NCI-H128 (cell line): Measurements from ENCODE around the gene PLCG2.

Experiments
- DNase-seq: peaks from one replicate; lab custom pipeline; 2025; ENCODE audit not compliant: unreplicated experiment; lab: John Stamatoyannopoulos, UW

PLCG2 gene

GRCh38 chr16:81814751-81815428, 35.8 kb downstream of the PLCG2 start:
- DNase-seq = no peak

DNA sequence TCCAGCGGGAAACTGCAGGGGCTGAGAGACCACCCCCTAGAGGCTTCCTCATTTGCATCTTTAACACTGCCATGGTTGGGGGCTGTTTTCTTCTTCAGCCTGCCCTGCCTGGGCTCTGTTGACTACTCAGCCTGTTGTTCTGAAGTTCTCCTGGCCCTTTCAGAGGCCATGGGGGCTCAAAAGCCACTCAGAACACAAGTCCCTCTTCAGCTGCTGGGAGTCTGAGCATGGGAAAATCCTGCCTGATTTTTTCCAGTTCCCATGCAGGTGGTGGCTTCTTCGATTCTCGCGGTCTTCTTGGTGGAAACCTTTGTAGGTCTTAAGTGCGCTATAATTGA, 36.3 kb downstream of the PLCG2 start:
- DNase-seq = no peak

DNA sequence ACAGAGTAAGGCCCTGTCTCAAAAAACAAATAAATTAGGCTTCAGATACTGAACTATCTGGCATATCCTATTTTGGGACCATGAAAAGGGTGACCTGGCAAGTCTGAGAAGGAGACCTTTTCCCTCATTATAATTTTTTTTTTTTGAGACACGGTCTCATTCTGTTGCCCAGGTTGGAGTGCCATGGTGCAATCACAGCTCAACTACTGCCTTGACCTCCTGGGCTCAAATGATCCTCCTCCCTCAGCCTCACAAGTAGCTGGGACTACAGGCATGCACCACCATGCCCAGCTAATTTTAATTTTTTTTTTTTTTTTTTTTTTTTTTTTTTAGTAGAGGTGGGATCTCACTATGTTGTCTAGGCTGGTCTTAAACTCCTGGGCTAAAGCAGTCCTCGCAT, 37.3 kb downstream of the PLCG2 start:
- DNase-seq = no peak

GRCh38 chr16:81816793-81817210, 37.7 kb downstream of the PLCG2 start:
- no peak for DNase-seq

DNA sequence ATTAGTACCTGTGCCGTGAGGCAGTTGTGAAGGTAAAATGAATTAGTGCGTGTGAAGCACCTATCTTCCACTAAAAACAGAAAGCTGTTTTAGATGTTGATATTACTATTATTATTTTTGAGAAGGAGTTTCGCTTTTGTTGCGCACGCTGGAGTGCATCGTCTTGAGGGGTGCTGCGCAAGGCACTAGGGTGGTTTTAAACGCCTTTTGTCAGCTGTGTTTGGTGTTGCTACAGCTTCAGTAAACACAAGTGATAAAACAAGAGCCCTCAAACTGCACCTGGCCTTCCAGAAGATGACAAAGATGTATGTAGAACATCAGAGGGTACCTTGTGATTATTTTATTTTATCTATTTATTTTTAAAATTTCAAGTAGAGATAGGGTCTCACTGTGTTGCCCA, 38.2 kb downstream of the PLCG2 start:
- DNase-seq = no peak

GRCh38 chr16:81817789-81818567, 38.9 kb downstream of the PLCG2 start:
- DNase-seq = no peak

DNA sequence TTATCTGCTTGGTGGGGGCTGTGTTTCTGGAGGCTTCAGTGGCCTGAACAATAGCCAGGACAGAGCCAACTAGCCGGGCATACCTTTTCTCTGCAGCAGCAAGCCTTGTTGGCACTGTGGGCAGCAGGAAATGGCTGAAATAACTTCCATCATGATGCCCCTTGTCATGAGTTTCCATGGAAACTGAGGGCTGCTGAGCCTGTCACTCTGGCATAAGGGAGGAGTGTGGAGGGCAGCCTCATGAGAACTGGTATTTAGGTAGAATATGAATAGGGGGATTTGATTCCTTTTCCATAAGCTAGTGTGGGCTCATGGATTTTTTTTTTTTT, 39.4 kb downstream of the PLCG2 start:
- DNase-seq = no peak

GRCh38 chr16:81818905-81819304, 39.8 kb downstream of the PLCG2 start:
- no peak for DNase-seq

DNA sequence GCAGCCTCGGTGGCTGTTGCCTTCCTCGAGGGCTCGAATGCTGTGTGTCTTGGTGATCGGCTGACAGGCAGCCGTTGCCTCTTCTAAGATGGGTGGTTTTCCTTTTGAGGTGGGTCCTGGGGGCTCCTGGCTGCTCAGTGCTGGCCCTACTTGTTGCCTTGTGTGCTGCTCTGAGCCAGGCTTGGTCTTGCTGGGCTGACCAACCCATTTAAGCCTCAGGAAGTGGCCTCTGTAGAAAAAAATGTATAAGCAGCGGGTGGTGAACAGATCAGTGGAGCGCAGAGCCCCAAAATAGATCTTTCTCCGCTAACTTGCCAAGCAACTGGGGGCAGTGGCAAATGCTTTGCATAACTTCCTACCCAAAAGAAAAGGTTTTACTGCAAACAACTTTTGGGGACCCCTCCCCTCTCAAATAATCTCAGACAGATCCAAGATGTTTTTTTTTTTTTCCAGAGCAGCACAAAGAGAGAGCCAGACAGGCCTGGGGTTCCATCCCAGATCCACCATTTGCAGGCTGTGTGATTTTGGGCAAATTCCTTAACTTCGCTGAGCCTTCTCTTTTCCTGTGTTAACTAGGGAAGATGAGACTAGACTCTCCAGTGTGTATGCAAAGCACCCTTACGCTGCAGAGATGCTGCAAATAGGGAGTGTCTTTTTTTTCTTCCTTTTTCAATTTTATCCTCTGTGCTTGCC, 42.5 kb downstream of the PLCG2 start:
- no peak for DNase-seq

DNA sequence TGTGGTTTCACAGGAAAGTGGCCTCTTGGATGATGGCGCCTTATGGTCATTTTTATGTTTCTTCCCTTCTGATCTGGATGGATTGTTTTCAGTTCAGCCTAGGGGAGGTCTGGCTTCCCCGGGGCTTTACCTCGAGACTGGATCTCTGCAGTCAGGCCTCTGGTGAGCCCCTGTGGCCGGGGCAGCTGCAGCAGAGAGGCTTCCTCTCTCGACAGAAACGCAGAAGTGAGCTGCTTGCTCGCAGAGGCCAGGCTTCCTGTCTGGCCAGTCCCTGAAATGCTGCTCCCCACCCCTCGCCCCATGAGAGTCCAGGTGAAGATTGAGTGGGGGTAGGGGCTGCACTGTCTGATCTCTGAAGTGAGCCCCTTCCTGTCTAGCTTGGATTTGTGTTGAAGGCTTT, 44.0 kb downstream of the PLCG2 start:
- DNase-seq = no peak

DNA sequence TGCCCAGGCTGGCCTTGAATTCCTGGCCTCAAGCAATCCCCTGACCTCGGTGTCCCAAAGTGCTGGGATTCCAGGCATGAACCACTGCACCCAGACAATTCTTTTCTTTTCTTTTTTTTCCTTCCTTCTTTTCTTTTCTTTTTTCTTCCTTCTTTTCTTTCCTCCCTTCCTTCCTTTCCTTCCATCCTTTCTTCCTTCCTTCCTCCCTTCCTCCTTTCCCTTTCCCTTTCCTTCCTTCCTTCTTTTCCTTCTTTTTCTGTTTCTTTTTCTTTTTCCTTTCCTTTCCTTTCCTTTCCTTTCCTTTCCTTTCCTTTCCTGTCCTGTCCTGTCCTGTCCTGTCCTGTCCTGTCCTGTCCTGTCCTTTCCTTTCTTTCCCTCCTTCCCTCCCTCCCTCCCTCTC, 44.6 kb downstream of the PLCG2 start:
- DNase-seq = no peak

DNA sequence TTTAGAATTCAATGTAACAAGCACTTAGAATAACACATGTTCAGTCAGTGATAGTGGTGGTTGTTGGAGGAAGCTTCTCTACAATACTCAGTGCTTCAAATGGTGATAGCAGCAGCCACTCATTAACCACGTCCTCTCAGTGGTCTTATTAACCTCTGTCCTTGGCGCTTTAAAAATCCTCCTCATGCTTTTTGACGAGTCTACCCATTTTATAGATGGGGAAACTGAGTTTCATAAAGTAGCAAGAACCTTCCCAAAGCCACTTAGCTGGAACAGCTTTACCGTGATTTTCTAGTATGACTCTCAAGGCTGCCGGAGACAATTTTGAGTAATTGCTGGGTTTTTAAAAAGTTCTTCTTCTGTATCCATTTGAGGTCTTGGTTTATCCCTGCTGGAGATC, 47.4 kb downstream of the PLCG2 start:
- no peak for DNase-seq

DNA sequence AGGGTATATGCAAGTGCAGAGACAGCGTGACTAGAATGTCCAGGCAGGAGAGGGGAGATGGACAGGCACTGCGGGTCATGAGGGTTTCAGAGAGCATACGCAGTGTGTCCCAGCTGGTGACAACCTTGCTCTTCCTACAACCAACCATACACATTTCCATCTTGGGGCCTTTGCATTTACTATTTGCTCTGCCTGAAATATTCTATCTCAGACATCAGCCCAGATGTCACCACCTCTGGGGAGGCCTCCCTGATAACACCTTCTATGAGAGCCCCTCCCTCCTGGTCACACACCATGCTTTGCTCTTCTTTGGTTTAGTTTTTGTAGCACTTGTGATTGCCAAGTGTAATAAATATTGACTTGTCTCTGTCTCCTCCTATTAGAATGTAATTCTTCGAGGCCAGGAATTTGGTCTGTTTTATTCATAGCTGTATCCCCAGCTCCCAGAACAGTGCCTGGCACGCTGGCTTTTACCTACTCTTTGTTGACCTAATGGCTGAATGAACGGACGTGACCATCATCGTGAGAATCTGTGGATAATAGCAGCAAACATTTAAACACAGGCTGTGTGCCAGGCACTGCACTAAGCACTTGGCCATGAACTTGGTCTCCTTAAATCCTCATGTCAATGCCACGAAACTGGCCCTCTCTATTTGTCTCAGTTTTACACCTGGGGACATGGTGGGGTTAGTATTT, 51.9 kb downstream of the PLCG2 start:
- no peak for DNase-seq

DNA sequence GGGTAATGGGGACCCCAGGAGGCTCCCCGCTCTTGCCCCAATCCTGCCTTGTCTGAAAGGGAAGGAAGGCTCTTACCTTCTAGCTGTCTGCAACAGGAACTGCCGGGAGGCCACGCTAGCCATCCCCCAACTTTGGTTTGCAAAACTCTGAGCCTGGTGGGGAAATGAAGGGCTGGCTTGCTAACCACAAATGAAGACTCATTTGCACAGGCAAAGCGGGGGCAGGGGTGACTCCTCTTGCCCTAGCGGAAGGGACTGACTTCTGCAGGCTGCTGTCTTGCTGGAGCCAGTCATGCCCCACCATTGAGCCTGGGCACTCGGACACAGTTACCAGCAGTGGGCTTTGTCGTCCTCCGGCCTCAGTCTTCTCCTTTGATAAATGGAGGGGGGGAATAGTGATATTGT, 52.6 kb downstream of the PLCG2 start:
- DNase-seq = no peak

DNA sequence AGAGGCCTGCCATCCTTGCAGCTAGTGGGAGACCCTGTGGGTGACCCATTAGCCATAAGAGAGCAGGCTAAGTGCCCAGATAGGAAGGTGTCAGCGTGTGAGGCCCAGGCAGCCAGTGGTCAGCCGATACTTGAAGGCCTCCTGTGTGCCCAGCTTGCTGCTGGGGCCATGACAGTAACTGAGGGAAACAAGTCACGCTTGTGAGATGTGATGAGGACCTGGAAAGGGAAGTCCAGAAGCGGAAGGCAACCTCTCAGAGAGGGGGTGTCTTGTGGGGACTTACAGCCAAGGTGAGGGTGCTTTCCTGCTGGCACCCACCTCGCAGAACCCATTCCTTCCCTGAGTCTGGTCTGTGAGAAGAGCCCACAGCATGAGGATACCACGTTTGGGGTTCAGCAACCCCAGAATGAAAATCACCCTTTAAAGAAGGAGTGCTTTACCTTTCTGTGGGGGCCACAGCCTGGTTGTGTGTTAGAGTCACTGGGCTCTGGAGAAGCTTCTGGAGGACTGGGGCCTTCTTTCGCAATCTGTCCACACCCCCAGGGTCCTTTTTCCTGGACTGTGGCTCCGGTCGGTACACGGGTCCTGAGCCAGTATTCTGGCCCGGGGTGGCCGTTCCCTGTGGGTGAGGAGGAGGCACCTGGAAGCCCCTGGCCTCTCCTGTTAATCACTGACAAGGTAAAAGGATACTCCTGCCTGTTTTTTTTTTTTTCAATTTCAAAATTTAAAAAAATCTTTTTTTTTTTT, 53.9 kb downstream of the PLCG2 start:
- DNase-seq = no peak

- DNase-seq = no peak
Observed at GRCh38 chr16:81833751-81834150, 54.7 kb downstream of the PLCG2 start.

GRCh38 chr16:81834868-81835267, 55.8 kb downstream of the PLCG2 start:
- DNase-seq = no peak

GRCh38 chr16:81836279-81837054, 57.4 kb downstream of the PLCG2 start:
- no peak for DNase-seq

DNA sequence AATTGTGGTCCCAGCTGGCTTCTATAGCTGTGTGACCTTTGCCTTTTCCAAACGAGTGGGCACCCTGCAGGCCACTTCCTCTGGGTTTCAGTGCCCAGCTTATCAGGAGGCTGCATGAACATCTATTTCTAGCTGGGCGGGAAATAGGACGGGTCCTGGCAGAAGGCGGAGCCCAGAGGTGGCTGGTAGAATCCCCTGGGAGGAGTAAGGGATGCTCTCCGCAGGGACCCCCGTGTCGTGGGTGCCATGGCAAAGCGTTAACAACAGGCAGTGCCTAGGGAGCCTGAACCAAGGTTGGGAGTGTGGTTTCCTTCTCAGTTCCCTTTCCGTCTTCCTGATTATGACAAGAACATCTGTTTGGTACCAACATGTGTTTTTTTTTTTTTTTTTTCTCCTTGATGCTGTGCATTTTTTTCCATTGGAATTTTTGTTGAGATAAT, 58.2 kb downstream of the PLCG2 start:
- DNase-seq = no peak

DNA sequence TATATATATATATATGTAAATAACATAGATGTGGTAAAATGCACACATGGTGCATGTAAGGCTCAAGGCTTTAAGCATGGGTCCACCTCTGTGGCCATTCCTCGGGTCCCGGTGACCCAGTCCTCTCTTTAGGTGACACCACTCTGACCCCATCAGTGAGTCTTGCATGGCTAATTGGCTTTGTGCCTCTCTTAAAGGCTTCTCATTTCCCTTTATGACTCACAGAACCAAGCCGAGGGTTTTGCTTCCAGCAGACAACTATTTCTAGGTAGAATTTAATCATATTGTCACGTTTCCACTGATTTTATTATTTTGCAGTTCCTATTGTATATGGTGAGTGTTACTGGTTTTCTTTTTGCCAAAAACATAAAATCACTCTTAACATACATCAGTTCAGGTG, 59.7 kb downstream of the PLCG2 start:
- DNase-seq = no peak
